GM18507 (cell line): ENCODE results near the gene CDKAL1.
"Not testable (repeated sequence)": the region's sequence is repeated elsewhere in the genome, so short reads cannot be mapped to it uniquely, and the experiment has no call there.

Source experiments
- DNase-seq: peaks from one replicate; pipeline ENCODE4 v3.0.0; 2011; ENCODE audit warnings: low read depth; ENCODE audit not compliant: insufficient read length; ENCODE audit errors: extremely low spot score
- FAIRE-seq: peaks from 2 replicates; lab custom pipeline; 2011; peaks lifted over from hg19 to GRCh38; lab: Jason Lieb, UNC

Gene CDKAL1

DNA sequence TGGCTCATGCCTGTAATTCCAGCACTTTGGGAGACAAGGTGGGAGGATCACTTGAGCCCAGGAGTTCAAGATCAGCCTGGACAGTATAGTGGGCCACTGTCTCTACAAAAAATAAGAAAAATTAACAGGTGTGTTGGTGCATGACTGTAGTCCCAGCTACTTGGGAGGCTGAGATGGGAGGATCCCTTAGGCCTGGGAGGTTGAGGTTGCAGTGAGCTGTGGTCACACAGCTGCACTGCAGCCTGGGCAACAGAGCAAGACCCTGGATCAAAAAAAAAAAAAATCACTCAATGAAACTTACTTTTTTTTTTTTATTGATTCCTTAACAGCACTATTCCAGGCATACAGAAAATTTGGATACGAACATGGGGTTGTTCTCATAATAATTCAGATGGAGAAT is 14.0 kb downstream of the CDKAL1 start:
- DNase-seq (no peak), FAIRE-seq (no peak)

- FAIRE-seq, DNase-seq: not testable (repeated sequence)
Measured at GRCh38 chr6:20549398-20549797, 15.1 kb downstream of the CDKAL1 start.

- FAIRE-seq (no peak), DNase-seq (no peak)
Measured at GRCh38 chr6:20554326-20554725, 20.1 kb downstream of the CDKAL1 start.

DNA sequence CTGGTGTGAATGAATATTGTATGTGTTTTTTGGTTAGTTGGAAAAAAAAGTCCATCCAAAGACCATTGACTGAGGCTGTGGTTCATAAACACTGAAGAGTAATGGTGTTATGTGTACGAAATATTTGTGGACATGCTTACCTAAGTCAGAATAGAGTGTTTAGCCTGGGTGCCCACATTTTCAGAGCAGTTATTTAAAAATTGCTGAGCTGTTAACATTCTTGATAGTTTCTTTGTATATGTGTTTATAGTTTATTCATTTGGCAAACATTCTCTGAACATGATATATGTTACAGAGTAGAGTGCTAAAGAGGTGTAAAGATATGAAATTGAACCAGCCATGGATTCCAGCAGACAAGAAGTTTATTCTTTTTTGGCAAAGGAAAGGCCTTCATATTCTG is 20.6 kb downstream of the CDKAL1 start:
- FAIRE-seq = no peak
- no peak for DNase-seq

DNA sequence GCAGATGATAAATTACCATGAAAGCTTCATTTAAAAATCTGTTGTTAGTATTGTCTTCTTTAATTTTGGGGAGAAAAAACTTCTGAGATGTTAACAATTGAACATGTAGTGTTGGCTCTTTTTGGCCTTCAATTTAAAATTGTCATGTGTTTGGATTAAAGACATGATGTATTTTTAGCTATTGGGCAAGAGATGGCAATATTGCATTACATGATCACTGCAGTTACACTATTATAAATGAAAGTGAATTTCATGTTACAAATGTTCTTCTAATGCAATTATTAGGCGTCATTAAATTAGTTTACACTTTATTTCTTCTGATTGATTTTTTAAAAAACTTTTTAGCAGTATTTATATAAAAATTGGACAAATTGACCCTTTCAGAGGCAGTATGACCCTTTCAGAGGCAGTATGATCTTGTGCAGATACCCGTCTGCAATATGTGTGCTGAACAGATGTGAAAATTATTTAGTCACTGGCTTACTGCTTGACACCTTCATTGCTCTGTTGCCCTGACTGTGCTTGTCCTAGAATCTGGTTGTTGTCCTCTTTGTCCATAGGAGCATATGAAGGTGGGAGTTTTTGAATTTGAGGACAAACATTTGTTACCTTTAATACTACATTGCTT is 25.8 kb downstream of the CDKAL1 start:
- DNase-seq = no peak
- FAIRE-seq = no peak

DNA sequence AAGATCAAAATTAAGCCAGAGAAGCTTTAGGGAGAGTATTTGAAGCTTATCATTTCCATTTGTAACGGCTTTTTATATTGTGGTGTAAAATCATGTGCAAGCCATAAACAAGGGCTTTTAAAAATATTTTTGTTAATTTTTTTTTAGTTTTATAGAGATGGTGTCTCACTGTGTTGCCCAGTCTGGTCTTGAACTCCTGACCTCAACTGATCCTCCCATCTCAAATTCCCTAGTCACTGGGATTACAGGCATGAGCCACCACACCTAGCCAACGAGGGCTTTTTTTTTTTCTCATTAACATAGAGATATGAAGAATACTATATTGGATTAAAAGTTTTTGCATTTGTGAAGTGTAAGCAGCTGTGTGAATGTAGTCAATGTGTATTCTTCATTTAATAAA is 29.1 kb downstream of the CDKAL1 start:
- DNase-seq (no peak), FAIRE-seq (no peak)

DNA sequence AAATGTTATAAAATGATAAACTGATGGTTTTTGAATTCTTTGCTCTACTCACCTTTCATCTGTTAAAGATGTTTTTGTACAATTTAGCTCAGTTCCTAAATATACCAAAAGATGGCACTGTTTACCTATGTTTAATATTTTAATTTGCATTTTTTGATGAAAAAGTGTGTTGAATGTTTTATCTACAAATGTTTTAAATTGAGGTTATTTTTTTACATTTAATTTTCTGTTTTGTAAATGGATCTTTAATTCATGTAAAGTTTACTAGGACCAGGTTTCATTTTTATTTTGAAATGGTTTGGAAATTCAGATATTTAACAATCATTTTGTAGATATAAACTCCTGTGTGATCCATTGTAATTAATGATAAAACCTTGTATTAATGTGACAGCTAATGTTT is 30.0 kb downstream of the CDKAL1 start:
- FAIRE-seq = peak; percentile 73
- DNase-seq = no peak

GRCh38 chr6:20564777-20565176 is 30.5 kb downstream of the CDKAL1 start:
- FAIRE-seq = no peak
- DNase-seq = no peak

GRCh38 chr6:20565342-20565741 is 31.1 kb downstream of the CDKAL1 start:
- FAIRE-seq (no peak), DNase-seq (no peak)

DNA sequence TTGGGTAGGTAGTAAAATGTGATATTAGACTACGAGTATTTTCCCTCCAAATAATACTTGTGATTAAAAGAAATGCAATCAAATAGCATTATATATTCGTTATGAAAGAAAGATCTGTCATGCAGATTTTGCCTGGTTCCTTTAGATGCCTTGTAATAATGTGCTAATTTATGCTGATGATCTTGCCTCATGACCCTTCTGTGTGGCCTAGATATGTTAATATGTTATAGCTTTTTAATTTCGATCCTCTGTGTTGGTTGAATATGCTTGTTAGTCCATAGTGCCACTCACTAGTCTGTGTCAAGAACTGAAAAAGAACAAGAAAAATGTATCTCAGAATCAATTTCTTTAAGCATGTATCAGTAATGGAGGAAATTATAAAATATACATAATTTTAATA is 31.9 kb downstream of the CDKAL1 start:
- FAIRE-seq (no peak), DNase-seq (no peak)

DNA sequence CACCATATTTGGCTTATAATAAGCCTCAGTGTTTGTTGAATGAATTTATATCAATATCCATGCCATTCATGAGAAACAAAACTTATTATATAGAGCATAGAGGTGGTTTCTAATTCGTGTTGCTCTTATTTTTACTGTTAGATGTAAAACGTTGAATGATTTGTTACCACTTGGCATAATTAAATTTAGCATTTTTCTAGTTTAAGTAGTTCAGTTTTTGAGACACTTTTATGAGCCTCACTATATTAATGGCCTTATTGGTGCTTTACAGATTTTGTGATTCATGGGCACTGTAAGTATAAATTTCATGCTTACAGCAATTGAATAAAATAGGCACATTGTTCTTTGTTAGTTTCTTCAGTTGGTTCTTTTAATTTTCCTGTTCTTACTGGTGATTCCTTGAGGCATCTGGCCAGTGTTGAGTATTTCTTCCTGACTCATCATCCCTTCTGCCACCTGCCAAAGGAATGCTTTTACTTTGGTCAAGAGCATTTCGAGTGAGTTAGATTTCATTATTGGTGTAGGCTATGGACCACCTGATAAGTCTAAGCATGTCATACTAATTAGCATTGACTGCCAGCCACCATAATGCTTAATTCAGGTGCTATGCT is 34.8 kb downstream of the CDKAL1 start:
- DNase-seq (no peak), FAIRE-seq (no peak)

- DNase-seq = no peak
Measured at GRCh38 chr6:20571261-20571660, 37.0 kb downstream of the CDKAL1 start.

GRCh38 chr6:20572288-20572687 is 38.0 kb downstream of the CDKAL1 start:
- FAIRE-seq (no peak), DNase-seq (no peak)

More at GRCh38 chr6:20571261-20571660, 37.0 kb downstream of the CDKAL1 start:
- FAIRE-seq = no peak

DNA sequence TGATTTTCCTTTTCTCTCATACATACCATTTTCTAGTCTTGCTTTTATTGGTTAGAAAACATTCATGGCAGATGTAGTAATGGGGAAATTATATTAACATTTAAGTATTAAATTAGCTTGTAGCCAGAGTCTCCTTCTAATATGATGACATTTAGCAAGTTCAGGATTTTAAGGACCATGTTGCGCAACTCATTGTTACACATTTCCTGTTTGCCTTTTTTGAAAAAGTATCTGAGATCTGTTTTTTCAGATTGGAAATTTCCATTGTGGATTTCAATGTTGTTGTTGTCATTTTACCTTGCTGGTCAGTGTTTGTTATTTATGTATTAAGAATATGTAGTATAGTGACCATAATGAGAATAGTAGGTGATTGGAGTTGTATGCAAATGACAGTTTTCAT is 38.7 kb downstream of the CDKAL1 start:
- no peak for FAIRE-seq
- no peak for DNase-seq

GRCh38 chr6:20574355-20574754 is 40.1 kb downstream of the CDKAL1 start:
- FAIRE-seq = no peak
- no peak for DNase-seq

GRCh38 chr6:20575125-20575524 is 40.9 kb downstream of the CDKAL1 start:
- DNase-seq = no peak
- no peak for FAIRE-seq

- FAIRE-seq = no peak
- no peak for DNase-seq
Measured at GRCh38 chr6:20575704-20576451, 41.6 kb downstream of the CDKAL1 start.

DNA sequence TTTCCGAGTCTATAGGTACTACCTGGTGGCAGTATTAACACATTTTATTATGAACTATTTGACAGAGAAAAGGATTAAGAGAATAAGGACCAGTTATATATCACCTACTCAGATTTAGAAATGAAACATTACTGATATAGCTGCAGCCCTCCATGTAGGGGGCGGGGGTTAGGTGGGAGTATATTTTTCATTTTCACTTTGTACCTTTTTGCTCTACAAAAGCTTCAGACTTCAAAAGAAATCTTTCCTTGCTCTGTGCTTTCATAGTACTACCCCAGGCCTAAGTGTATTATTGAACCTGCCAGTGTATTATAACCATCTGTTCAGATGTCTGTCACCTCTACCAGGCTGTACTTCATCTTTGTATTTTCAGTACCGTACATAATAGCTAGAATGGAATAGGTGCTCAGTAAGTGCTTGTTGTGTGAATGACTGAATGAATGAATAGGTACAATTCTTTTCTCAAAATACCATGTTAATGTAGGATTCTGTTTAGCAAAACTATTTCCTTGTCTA is 43.0 kb downstream of the CDKAL1 start:
- FAIRE-seq (no peak), DNase-seq (no peak)

DNA sequence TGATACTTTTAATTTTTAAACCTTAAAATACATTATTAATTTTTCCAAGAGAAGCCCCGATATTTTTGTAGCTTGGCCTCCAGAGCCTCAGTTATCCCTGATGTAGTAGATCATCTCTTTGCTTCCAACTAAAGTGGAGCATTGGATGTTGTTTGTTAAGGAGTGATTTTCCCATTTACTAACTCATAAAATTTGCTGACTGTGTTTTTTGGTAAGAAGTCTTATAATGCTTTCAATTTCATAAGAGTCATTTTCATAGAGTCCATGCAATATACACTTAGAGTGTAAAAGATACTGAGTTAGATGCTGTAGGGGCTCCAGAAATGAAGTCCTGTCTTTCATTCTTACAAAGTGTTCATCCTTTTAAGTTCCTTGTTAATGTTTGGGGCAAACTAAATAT is 46.8 kb downstream of the CDKAL1 start:
- DNase-seq = no peak

DNA sequence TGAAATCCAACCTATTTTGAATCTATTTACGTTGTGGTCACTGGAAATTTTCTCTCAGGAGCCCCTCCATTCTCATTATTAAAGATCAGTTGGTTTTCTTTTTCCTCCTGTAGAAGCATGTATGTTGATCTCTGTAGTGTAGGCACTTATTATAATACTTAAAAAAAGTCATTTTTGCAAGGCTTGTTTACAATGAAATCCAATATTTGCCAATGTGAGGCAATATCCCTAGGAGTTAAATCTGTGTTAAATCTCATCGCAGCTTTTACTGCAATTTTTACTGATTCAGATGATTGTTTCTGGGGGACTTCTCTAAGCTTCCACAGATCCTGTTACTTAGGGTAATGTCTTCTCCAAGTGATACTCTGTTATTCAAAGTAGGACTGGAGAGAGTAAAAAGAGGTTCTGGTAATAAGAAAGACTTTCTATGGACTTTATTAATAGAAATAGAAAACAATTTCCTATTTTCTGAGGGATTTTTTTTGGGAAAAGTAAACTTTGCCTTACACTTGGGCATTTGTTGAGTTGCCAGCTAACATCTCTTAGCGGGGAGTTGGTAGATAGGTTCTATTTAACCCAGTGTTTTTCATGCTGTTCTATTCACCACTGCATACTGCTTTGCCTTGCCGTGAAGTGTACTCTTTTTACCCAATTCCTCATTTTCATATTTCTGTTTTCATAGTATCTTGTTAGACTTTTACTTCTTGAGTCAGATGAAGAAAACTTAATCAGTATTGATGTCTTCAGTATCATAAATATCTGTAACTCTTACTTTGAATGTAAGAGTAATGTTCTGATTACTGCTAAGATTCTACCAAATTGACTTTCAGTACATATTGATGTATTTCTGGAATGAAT is 48.6 kb downstream of the CDKAL1 start:
- DNase-seq = no peak
- FAIRE-seq = peak; percentile 44

More for the DNA sequence above, 46.8 kb downstream of the CDKAL1 start:
- FAIRE-seq = no peak
